Measurements from ENCODE around the gene TTI1. TPM values are rescaled to one million over a fixed set of nuclear protein-coding genes. Genes with fewer than 3 reads are reported as not detected.
A peak's percentile ranks its signal among the peaks of the same experiment; 100 is the strongest.
"Not testable (repeated sequence)": the region's sequence is repeated elsewhere in the genome, so short reads cannot be mapped to it uniquely, and the experiment has no call there.

The TTI1 gene
- total RNA-seq, 1 experiment from 2014 or later = 40.3 TPM

GRCh38 chr20:37968841-37969401 lies 64.3 kb downstream of the TTI1 start:
- DNase-seq (ENCODE audit: low read depth) = peak; percentile 37

DNA sequence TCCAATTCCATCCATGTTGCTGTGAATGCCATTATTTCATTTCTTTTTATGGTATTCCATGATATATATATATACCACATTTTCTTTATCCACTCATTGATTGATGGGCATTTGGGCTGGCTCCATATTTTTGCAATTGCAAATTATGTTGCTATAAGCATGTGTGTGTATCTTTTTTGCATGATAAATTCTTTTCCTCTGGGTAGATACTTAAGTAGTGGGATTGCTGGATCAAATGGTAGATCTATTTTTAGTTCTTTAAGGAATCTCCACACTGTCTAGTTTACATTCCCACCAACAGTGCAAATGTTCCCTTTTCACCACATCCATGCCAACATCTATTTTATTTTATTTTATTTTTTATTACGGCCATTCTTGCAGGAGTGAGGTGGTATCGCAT lies 69.8 kb downstream of the TTI1 start:
- DNase-seq (ENCODE audit: low read depth) = not testable (repeated sequence)

GRCh38 chr20:37961066-37961465 lies 72.2 kb downstream of the TTI1 start:
- no peak for DNase-seq (ENCODE audit: low read depth)

GRCh38 chr20:37958856-37959520 lies 74.3 kb downstream of the TTI1 start:
- no peak for DNase-seq (ENCODE audit: low read depth)

GRCh38 chr20:37956107-37956585 lies 77.1 kb downstream of the TTI1 start:
- no peak for DNase-seq (ENCODE audit: low read depth)

DNA sequence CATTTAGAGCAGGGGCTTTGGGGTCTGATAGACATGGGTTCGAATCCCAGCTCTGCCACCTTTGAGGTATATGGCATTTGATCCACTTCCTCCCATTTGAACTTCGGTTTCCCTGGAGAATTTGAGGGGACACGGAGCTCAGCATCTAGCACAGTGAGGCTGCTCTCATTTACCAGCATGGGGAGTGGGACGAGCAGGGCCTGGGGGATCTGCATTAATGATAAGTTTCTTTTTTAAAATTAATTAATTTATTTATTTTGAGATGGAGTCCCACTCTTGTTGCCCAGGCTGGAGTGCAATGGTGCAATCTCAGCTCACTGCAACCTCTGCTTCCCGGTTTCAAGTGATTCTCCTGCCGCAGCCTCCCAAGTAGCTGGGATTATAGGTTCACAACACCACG lies 77.7 kb downstream of the TTI1 start:
- no peak for DNase-seq (ENCODE audit: low read depth)

DNA sequence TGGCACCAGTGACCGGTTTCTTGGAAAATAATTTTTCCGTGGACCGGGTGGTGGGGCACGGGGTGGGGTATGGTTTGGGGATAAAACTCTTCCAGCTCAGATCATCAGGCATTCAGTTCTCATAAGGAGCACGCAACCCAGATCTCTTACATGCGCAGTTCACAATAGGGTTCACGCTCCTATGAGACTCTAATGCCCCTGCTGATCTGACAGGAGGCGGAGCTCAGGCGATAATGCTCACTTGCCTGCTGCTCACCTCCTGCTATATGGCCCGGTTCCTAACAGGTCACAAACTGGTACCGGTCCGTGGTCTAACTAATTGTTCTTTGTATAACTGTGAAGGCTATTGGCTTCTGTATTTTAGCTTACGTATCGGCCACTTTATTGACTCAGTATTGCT lies 78.6 kb downstream of the TTI1 start:
- DNase-seq (ENCODE audit: low read depth) = no peak

DNA sequence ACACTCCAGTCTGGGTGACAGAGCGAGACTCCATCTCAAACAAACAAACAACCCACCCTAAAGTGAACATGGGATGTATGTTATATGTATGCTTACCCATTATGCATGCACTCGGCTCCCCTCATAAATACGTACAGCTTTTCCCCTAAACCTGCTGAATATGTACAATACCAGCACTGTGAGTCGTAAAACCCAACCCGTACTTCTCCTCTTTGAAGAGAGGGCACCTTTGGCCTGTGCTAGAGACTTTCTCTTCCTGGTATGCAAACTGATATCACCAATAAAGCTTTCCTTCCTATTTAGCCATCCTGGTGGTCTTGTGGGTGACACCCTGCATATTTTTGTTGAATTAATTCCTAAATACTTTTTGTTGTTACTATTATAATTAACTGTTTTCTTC lies 79.1 kb downstream of the TTI1 start:
- DNase-seq (ENCODE audit: low read depth) = no peak

- DNase-seq (ENCODE audit: low read depth) = no peak
Measured at GRCh38 chr20:37948956-37949355, 84.3 kb downstream of the TTI1 start.

GRCh38 chr20:37947943-37948342 lies 85.3 kb downstream of the TTI1 start:
- no peak for DNase-seq (ENCODE audit: low read depth)

DNA sequence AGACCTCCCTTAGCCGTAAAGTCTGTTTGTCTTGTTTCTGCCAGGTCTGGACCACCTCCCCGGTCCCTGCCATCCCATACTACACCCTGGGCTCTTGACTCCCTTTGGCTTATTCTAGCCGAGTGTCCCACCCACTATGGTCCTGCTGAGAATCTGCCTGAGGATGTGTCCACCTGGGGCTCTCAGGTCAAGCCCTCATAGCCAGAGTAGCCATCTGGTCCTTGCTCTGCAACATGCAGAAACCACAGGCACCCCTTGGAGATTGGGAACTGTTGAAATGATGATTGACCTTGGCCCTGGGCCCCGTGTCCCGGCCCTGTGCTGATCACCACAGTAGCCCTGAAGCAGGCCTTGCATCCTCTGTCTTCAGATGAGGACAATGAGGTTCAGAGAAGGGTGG lies 86.3 kb downstream of the TTI1 start:
- DNase-seq (ENCODE audit: low read depth) = no peak

DNA sequence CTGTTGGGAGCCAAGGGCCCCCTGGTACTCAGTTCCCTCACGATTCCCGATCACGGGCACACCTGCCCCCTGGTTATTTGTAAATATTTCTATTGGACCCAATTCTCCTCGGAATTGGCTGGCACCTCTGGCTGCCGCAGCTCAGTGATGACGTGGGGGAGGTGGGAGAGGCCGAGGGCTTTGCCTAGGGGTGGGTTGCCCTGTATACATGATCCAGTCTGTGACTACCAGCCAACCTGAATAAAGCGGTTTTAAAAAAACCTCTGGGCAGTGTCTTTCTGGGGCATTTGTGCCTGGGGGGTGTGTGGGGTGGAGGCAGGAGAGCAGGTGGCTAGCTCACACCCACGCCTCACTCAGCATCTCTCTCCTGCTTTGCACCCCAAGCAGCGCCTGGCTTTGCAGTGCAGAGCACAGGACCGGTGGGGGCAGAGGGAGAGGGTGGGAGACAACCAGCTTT lies 88.1 kb downstream of the TTI1 start:
- DNase-seq (ENCODE audit: low read depth) = no peak

DNA sequence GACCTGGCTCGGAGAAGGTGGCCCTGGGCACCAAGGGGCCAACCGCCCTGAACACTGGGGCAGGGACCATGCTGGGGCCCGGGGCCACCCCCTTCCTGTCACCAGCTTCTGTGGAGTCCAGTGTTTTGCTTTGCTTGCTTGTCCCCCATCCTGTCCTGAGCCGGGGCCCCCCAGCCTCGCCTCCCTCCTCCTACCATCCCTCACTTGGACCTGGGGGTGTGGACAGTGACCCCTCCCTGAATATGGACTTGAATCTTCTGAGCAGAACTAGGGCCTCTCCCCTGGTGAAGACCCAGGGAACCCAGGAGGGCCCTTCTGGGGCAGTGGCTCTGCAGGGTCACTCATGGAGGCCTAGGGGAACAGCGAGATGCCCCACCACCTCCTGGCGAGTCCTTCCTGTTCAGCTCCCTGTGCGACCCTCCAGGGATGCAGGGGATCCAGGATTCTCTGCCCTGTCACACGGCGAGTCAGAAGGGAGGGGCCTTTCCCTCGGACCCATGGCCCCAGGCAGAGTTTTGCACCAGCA lies 88.7 kb downstream of the TTI1 start:
- no peak for DNase-seq (ENCODE audit: low read depth)

GRCh38 chr20:37943501-37944455 lies 89.5 kb downstream of the TTI1 start:
- DNase-seq (ENCODE audit: low read depth) = no peak

DNA sequence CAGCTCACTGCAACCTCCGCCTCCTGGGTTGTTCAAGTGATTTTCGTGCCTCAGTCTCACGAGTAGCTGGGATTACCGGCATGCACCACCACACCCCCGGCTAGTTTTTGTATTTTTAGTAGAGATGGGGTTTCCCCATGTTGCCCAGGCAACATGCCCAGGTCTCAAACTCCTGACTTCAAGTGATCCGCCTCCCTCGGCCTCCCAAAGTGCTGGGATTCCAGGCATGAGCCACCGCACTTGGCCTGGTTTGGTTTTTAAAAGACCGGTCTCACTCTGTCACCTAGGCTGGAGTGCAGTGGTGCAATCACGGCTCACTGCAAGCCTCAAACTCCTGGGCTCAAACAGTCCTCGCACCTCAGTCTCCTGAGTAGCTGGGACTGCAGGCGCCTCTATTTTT lies 90.2 kb downstream of the TTI1 start:
- peak; percentile 33 for DNase-seq (ENCODE audit: low read depth)

DNA sequence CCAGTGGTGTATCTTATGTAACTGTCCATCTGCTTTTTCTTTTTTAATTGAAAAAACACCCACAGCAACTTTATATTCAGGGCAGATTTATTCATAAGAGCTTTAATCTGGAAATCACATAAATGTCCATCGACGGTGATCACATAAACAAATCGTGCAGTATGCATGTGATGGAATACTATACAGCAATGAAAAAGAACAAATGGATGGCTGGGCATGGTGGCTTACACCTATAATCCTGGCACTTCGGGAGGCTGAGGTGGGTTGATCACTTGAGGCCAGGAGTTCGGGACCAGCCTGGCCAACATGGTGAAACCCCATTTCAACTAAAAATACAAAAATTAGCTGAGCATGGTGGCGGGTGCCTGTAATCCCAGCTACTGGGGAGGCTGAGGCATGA lies 91.3 kb downstream of the TTI1 start:
- DNase-seq (ENCODE audit: low read depth) = no peak

GRCh38 chr20:37941332-37941731 lies 91.9 kb downstream of the TTI1 start:
- no peak for DNase-seq (ENCODE audit: low read depth)

DNA sequence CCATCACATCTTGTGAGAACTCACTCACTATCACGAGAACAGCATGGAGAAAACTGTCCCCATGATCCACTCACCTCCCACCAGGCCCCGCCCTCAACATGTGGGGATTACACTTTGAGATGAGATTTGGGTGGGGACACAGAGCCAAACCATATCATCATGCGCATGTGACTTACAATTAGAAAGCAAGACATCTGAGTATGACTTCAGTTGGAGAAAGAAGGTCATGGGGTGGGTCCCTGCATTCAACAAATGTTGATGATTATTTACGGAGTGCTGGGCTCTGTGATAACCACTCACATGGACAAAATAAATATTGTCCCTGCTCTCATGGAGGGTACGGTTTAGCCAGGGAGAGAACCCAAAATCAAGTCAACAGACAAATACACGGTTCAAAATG lies 92.4 kb downstream of the TTI1 start:
- DNase-seq (ENCODE audit: low read depth) = no peak

GRCh38 chr20:37939701-37940560 lies 93.3 kb downstream of the TTI1 start:
- no peak for DNase-seq (ENCODE audit: low read depth)

DNA sequence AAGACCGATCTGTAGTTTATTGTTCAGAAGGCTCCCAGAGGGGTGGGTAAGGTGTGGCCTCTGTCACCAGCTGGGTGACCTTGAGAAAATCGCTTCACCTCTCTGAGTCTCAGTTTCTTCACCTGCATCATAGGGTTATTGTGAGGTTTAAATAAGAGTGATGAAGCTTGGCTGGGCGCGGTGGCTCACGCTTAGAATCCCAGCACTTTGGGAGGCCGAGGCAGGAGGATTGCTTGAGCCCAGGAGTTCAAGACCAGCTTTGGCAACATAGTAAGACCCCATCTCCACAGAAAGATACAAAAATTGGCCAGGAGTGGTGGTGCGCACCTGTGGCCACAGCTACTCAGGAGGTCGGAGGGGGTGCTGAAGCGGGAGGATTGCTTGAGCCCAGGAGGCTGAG lies 94.3 kb downstream of the TTI1 start:
- no peak for DNase-seq (ENCODE audit: low read depth)

GRCh38 chr20:37938181-37938750 lies 95.0 kb downstream of the TTI1 start:
- DNase-seq (ENCODE audit: low read depth) = no peak
